Sigmoid colon (tissue), 7 donors: ENCODE measurements around the gene BMERB1. TPM values are rescaled to one million over a fixed set of nuclear protein-coding genes. Genes with fewer than 3 reads are reported as not detected.

Experiments used
- DNase-seq: peaks from one replicate; pipeline ENCODE4 v3.0.0-alpha.2; 2019
- H3K27ac ChIP-seq, 4 donors: fragments of 200-600 bp; sonication (generic); one replicate each; pipeline ENCODE4 v1.5.1; 2016 to 2019; ENCODE audit warnings: mild to moderate bottlenecking in 1 of 4
- H3K27me3 ChIP-seq, 3 donors: fragments of 200-600 bp; sonication (generic); one replicate each; pipeline ENCODE4 v1.5.1; 2019; ENCODE audit warnings: mild to moderate bottlenecking in 1 of 3
- H3K36me3 ChIP-seq, 4 donors: fragments of 200-600 bp; sonication (generic); one replicate each; pipeline ENCODE4 v1.5.1; 2016 to 2019
- H3K4me1 ChIP-seq, 4 donors: fragments of 200-600 bp; sonication (generic); one replicate each; pipeline ENCODE4 v1.5.1; 2017 to 2019
- H3K4me3 ChIP-seq, 4 donors: fragments of 200-600 bp; sonication (generic); one replicate each; pipeline ENCODE4 v1.5.1; 2017 to 2019; ENCODE audit warnings: mild to moderate bottlenecking in 2 of 4, moderate library complexity in 1 of 4
- H3K9me3 ChIP-seq, 4 donors: fragments of 200-600 bp in 3 of 4; sonication (generic) in 3 of 4; one replicate each; pipeline versions ENCODE4 v1.5.1 to v1.6.1; 2013 to 2019
- EP300 ChIP-seq, 4 donors: sonication (generic); formaldehyde crosslinking; IDR thresholded peaks; one replicate each; pipeline ENCODE4 v1.6.1; 2017; ENCODE audit warnings: antibody characterized with exemption in 4 of 4
- POLR2A ChIP-seq, 2 donors: fragments of 450-650 bp; IDR thresholded peaks; one replicate each; pipeline ENCODE4 v1.6.1; 2016; ENCODE audit warnings: antibody characterized with exemption in 2 of 2, mild to moderate bottlenecking in 2 of 2, moderate library complexity in 2 of 2
- POLR2AphosphoS5 ChIP-seq, 4 donors: sonication (generic); formaldehyde crosslinking; IDR thresholded peaks; one replicate each; pipeline ENCODE4 v1.6.1; 2017; ENCODE audit warnings: antibody characterized with exemption in 4 of 4
- whole genome bisulfite sequencing, 2 donors: extraction: QIAGEN DNeasy Blood & Tissue Kit; methylation state at CpG; one replicate each; pipeline ENCODE4 v1.1.7; 2013; 5-methylcytosine and 5-hydroxymethylcytosine counted together
- intact Hi-C: fragments of 100-400 bp; cut with DNase I; formaldehyde crosslinking; loops from one replicate; pipeline ENCODE4 v1.15.1; 2023
- polyA plus RNA-seq, 3 donors: library from polyadenylated mRNA; stranded (reverse); fragments of 200-250 nt; gene quantifications; one replicate each; pipeline ENCODE4 v1.2.3, GENCODE V29; 2013
- total RNA-seq, 4 donors: library from RNA; depleted of rRNA; stranded (reverse); fragments of >200 nt; gene quantifications; one replicate each; pipeline ENCODE4 v1.1.0, GENCODE V29; 2016
- TF ChIP-seq, protein P1 (sequence below), 4 experiments: fragments of 450-650 bp in 3 of 4; fragments of 200-600 bp in 1 of 4; IDR thresholded peaks; one replicate each; pipeline ENCODE4 v1.5.1; 2016 to 2019; ENCODE audit warnings: antibody characterized with exemption in 4 of 4, mild to moderate bottlenecking in 3 of 4, moderate library complexity in 2 of 4
- donor health status: healthy with polysubstance abuse.
- donor health status: Bipolar disorder and iron deficiency.
- donor health status: healthy.

BMERB1 gene
- total and polyA plus RNA-seq, 7 donors, result 3.7 to 112 (median 63.4) TPM

DNA sequence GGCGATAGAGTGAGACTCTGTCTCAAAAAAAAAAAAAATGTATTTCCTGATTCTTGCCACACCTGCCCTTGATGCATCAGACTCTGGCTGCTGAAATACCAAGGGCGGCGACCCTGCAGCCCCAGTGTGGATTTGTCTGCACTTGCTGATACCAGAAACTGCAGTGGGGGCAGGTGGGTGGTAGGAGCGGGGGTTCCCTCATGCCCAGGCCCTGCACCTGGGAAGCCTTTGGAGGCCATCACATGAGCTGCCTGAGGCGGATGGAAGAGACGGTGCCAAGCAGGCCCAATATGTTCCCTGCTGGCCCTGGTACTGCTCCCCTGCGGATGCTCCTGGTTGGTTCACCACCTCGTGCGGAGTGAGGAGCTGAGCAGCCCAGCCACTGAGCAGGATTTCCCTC lies 157.9 kb downstream of the BMERB1 start:
- intact Hi-C loops, result loop anchor here (5.0 kb wide), 1 partner anchor 150 kb away; no protein-coding TSS in a partner anchor
- no peaks in the 10 kb centered on the region for H3K9me3 ChIP-seq
- TF ChIP-seq EP300 (IDR thresholded peaks at IDR 0.05) (no peak), POLR2AphosphoS5 (IDR thresholded peaks at IDR 0.05) (no peak)
- TF ChIP-seq, protein P1, sequence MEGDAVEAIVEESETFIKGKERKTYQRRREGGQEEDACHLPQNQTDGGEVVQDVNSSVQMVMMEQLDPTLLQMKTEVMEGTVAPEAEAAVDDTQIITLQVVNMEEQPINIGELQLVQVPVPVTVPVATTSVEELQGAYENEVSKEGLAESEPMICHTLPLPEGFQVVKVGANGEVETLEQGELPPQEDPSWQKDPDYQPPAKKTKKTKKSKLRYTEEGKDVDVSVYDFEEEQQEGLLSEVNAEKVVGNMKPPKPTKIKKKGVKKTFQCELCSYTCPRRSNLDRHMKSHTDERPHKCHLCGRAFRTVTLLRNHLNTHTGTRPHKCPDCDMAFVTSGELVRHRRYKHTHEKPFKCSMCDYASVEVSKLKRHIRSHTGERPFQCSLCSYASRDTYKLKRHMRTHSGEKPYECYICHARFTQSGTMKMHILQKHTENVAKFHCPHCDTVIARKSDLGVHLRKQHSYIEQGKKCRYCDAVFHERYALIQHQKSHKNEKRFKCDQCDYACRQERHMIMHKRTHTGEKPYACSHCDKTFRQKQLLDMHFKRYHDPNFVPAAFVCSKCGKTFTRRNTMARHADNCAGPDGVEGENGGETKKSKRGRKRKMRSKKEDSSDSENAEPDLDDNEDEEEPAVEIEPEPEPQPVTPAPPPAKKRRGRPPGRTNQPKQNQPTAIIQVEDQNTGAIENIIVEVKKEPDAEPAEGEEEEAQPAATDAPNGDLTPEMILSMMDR (IDR thresholded peaks at IDR 0.05), result no peak
- H3K36me3 ChIP-seq, result peaks cover 4 to 36% (median 21%) of the 10 kb centered on the region in 4 donors
- H3K27ac ChIP-seq, result peak overlapping the region in 2 of 4 donors; percentile 1 to 14
- H3K4me1 ChIP-seq, result peaks cover 0 to 6% (median 4%) of the 10 kb centered on the region in 4 donors
- DNase-seq, result no peak
- H3K27me3 ChIP-seq, result no peaks in the 10 kb centered on the region
- 65 to 73% methylated on average over 9 of the region's 9 CpGs for WGBS, 2 donors
- H3K4me3 ChIP-seq, result no peak overlapping the region

DNA sequence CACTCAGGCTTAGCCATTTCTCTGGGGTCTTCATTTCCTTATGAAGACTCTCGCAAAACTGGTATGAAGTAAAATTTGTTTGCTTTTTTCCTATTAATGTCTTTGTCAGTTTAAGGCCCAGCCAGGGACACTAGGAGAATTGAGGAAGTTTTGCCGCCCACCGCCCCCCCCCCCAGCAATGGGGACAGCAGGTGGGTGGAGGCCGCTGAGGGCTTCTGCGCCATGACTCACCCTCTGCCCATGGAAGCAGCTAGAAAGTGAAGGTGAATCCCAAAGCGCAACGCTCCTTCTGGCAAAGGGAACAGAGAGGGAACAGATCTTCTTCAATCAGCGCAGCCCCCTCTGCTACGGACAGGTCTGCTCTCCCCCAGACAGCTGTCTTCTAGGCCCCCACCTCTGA lies 158.8 kb downstream of the BMERB1 start:
- intact Hi-C loops, result loop anchor here (5.0 kb wide), 1 partner anchor 151 kb away; no protein-coding TSS in a partner anchor
- no peak overlapping the region for H3K4me3 ChIP-seq
- H3K9me3 ChIP-seq, result no peaks in the 10 kb centered on the region
- WGBS, 2 donors, result 78 to 89% methylated on average over 9 of the region's 9 CpGs
- TF ChIP-seq EP300 (IDR thresholded peaks at IDR 0.05), result no peak
- TF ChIP-seq POLR2AphosphoS5 (IDR thresholded peaks at IDR 0.05), result no peak
- TF ChIP-seq, protein P1 (IDR thresholded peaks at IDR 0.05), result no peak
- no peak for TF ChIP-seq POLR2A (IDR thresholded peaks at IDR 0.05)
- no peak for DNase-seq
- H3K27me3 ChIP-seq, result no peaks in the 10 kb centered on the region
- peaks cover 6 to 43% (median 29%) of the 10 kb centered on the region in 4 donors for H3K36me3 ChIP-seq
- no peak overlapping the region for H3K27ac ChIP-seq
- peaks cover 0 to 6% (median 4%) of the 10 kb centered on the region in 4 donors for H3K4me1 ChIP-seq

DNA sequence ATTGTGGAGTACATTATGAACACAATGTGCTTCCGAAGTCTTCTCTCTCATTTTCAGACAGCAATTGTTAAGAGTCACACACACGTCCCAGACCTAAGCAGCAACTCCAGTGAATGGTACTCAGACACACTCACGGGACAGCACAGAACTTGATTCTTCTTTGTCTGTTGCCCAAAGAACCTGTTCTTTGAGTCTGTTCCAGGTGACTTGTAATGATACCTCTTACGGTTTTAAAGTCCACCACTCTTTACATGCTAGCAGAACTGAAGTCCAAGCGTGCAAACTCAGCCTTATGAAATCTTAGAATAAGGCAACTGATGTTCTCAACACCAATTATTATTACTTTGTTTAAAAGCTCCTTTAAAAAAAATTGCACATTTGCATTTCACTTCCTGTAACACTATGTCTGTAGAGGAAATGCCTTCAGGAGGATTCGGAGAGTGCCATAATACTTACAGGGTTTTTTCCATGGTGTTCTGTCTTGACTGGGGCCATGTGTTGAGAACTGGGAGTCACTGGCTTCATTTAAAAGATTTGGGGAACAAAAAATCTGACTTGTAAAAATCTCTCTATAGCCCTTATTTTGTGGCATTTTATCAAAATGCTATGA lies 160.4 kb downstream of the BMERB1 start:
- Histone ChIP-seq H3K4me1 (peaks cover 0 to 6% (median 4%) of the 10 kb centered on the region in 4 donors), H3K27me3 (no peaks in the 10 kb centered on the region), H3K27ac (no peak overlapping the region), H3K4me3 (no peak overlapping the region), H3K36me3 (peaks cover 20 to 59% (median 43%) of the 10 kb centered on the region in 4 donors), H3K9me3 (no peaks in the 10 kb centered on the region)
- TF ChIP-seq POLR2A (IDR thresholded peaks at IDR 0.05), result no peak
- TF ChIP-seq POLR2AphosphoS5 (IDR thresholded peaks at IDR 0.05), result no peak
- no peak for TF ChIP-seq EP300 (IDR thresholded peaks at IDR 0.05)
- TF ChIP-seq, protein P1 (IDR thresholded peaks at IDR 0.05), result no peak
- 60 to 81% methylated on average over 6 of the region's 6 CpGs for WGBS, 2 donors
- no peak for DNase-seq
- intact Hi-C loops, result loop anchor here (5.0 kb wide), 1 partner anchor 153 kb away; no protein-coding TSS in a partner anchor

DNA sequence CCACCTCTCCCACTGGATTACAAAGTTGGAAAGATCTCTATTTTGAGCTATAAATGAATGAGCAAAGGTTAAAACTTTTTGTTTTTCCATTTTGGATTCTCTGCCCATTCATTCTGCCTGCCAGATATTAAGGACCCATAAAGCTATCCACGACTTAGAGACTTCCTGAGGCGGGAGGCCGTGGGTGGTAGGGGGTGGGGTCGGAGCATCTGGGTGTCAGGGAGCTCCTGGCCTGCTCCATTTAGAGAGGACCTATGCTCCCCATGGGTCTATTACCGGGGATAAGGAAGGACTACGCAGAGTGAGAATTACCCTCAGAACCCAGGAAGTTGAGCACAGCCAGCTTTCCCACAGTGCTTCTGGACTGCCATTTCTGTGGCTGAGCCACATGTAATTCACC lies 162.7 kb downstream of the BMERB1 start:
- no peaks in the 10 kb centered on the region for H3K4me1 ChIP-seq
- H3K36me3 ChIP-seq, result peaks cover 39 to 82% (median 61%) of the 10 kb centered on the region in 4 donors
- peak; percentile 54 for DNase-seq
- H3K4me3 ChIP-seq, result no peak overlapping the region
- H3K27ac ChIP-seq, result no peak overlapping the region
- intact Hi-C loops, result no loop called here
- 79 to 87% methylated on average over 6 of the region's 6 CpGs for WGBS, 2 donors
- TF ChIP-seq, protein P1 (IDR thresholded peaks at IDR 0.05), result no peak
- TF ChIP-seq POLR2AphosphoS5 (IDR thresholded peaks at IDR 0.05), result no peak
- no peak for TF ChIP-seq POLR2A (IDR thresholded peaks at IDR 0.05)
- no peak for TF ChIP-seq EP300 (IDR thresholded peaks at IDR 0.05)
- H3K9me3 ChIP-seq, result no peaks in the 10 kb centered on the region
- H3K27me3 ChIP-seq, result no peaks in the 10 kb centered on the region
